GM23248 (cell line): ENCODE measurements around the gene FYB1.
"Not testable (repeated sequence)": the region's sequence is repeated elsewhere in the genome, so short reads cannot be mapped to it uniquely, and the experiment has no call there.

ENCODE experiments used
- EZH2 ChIP-seq: fragments of 200-600 bp; sonication (generic); IDR thresholded peaks from 2 replicates; pipeline ENCODE4 v1.6.1; 2018; ENCODE audit warnings: antibody characterized with exemption, mild to moderate bottlenecking; ENCODE audit not compliant: insufficient read depth, poor library complexity, severe bottlenecking
- EZH2phosphoT487 ChIP-seq: fragments of 200-600 bp; sonication (generic); IDR thresholded peaks from 2 replicates; pipeline ENCODE4 v1.6.1; 2018; ENCODE audit warnings: antibody characterized with exemption, moderate library complexity, mild to moderate bottlenecking, low read depth; ENCODE audit not compliant: insufficient read depth

DNA sequence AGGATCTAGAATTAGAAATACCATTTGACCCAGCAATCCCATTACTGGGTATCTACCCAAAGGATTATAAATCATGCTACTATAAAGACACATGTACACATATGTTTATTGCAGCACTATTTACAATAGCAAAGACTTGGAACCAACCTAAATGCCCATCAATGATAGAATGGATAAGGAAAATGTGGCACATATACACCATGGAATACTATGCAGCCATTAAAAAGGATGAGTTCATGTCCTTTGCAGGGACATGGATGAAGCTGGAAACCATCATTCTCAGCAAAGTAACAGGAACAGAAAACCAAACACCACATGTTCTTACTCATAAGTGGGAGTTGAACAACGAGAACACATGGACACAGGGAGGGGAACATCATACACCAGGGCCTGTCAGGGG, 15.1 kb upstream of the FYB1 start:
- not testable (repeated sequence) for TF ChIP-seq EZH2, EZH2phosphoT487
